HG02610 (cell line): ENCODE results near the gene ANTXRL.
"Not testable (repeated sequence)": the region's sequence is repeated elsewhere in the genome, so short reads cannot be mapped to it uniquely, and the experiment has no call there.

Experiments used
- ATAC-seq: cut with Tn5 transposase; IDR thresholded peaks from one replicate; pipeline ENCODE4 v1.9.1; 2021; ENCODE audit warnings: mild to moderate bottlenecking, moderate library complexity; ENCODE audit not compliant: unreplicated experiment

The ANTXRL gene

GRCh38 chr10:46286991-46287693 is at the start of gene ANTXRL:
ANTXRL (plus strand) TSS chr10:46286997; CDS start chr10:46287263, 266 bp downstream.
- no peak for ATAC-seq

GRCh38 chr10:46237815-46238510 is 48.8 kb upstream of the ANTXRL start:
- ATAC-seq: no peak

- no peak for ATAC-seq
These were observed 47.5 kb upstream of the ANTXRL start for GRCh38 chr10:46239247-46239646.

- ATAC-seq: no peak
These were observed 46.7 kb upstream of the ANTXRL start for GRCh38 chr10:46239993-46240683.

DNA sequence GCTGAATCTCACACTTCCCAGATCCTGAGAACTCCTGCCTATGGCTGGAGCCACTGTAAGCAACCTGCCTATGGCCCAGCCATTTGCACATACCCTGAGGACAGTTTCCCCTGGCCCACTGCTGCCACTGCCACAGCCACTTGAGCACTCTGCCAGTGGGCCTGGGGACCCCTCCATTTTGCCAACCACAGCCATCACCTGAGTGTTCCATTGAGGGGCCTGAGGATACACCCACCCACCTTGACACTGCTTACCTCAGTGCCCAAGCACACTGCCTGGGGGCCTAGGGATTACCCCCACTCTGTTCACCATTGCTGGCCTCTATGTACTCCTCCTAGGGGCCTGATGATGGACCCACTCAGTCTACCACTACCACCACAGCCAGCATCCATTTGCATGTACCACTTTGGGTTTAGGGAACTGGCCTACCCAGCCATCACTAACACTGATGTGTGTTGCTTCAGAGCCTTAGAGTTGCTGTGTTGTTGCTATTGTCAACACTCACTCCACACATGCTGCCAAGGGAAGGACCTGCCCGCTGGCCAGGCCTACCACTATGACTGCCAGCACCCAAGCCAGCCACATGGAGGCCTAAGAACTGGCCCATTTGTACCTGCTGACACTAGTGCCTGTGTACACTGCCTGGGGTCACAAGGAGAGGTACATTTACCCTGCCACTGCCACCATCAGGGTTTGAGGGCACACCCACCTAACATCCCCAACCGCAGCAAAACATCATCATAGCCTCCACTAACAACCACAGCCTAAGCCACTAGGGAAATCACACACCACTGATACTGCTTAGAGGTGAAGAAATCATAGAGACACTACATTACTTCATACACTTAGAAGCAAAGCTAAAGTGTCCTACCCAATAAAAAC is 45.9 kb upstream of the ANTXRL start:
- no peak for ATAC-seq

- no peak for ATAC-seq
These were observed 41.4 kb upstream of the ANTXRL start for GRCh38 chr10:46245381-46245900.

GRCh38 chr10:46246400-46247180 is 40.2 kb upstream of the ANTXRL start:
- not testable (repeated sequence) for ATAC-seq

- ATAC-seq: no peak
These were observed 39.7 kb upstream of the ANTXRL start for GRCh38 chr10:46247181-46247475.

DNA sequence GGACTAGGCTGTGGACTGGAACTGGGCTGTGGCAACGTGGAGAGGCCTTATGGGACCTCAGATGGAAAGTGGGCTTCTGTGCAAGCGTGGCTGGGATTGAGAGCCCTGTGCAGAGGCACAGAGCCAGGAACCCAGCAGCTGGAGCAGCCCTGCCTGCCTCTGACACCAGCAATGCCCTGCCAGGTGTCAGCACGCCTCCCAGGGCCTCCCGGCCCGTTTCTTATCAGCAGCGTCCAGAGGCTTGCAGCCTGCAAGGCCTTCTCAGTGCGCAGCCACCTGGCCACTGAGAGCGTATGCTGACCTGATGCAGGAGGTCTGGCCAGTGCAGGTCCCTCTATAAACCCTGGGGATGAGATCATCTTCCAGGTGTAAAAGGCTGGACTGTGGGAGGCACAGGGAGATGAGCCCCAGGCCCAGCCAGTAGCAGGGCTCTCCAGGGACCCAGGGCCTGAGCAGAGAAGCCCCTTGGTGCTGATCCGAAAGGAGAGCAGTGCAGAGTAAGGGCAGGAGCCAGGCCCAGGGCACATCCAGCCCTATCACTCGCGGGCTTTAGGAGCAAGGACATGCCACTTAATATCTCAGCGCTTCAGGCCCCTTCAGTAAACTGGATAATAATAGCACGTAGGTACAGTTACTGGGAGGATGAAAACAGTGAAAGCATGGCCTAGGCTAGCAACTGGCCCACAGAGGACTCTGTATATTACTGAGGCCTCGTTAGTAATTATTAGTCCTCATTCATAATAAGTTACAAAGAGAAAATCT is 38.8 kb upstream of the ANTXRL start:
- no peak for ATAC-seq

DNA sequence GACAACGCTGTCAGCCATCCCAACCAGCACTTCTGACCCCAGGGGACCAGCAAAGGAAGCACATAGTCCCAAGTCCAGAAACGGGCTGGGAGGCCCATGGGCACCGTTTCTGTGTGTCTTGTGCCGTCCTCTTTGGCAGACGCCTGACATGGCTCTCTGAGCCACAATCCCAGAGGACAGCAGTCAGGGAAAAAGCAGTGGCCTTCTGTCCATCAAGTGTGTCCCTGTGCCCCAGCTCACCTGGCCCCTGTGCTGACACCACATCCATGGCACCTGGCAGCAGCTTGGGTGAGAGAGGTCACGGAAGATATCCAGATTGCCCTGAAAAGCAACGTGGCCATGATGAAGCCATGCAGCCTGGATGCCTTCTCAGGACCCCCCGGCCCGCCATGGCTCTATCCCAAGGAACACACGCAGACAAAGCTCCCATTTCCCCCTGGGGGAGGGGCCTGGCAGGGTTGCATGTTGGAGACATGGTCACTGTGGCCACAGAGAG is 38.1 kb upstream of the ANTXRL start:
- ATAC-seq: no peak

GRCh38 chr10:46249617-46250344 is 37.0 kb upstream of the ANTXRL start:
- not testable (repeated sequence) for ATAC-seq

GRCh38 chr10:46250481-46250880 is 36.3 kb upstream of the ANTXRL start:
- ATAC-seq: no peak

GRCh38 chr10:46250898-46251856 is 35.6 kb upstream of the ANTXRL start:
- ATAC-seq: no peak

- ATAC-seq: no peak
These were observed 34.6 kb upstream of the ANTXRL start for GRCh38 chr10:46251857-46252847.

DNA sequence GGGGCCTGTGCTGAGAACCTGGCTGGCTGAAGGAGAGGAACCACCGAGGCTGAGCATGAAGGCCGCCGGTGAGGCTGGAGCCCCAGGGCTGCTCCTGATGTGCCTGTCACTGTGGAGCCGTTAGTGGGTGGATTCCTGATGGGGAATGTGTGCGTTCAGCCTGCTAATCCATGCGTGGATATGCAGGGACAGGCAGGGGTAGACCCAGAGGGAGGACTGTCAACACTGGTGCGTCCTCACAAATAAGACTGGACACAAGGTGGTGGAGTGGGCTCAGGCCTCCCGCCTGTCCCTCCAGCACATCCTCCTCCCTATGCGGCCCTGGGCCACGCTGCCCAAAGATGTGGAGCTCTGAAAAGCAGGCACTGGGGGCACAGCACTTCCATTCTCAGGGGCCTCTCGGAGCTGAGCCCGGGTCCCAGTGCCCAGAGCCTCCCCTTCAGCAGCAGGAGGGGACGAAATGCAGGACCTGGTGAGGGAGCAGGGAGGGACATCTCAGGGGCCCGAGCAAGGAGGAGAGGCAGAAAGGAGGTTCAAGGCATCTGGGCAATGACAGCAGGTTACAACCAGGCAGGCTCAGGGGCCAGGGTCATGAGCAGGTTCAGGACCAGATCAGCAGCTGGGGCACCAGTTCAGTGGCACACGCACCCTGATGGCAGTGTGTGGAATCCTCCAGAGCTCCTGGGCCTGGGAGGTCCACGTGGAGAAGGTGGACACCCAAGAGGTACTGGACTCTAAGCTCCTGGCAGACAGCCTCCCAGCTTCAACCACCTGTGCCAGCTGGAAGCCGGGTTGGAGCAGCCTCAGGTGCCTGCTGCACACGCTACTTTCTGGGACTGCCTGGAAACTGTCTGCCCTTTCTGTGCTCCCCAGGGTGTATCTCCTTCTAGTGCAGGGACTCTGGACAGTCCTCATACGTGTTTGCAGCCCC is 33.5 kb upstream of the ANTXRL start:
- no peak for ATAC-seq
